Fibroblast of the aortic adventitia (primary cell): ENCODE results near the gene SLC11A1. TPM values are rescaled to one million over a fixed set of nuclear protein-coding genes. Genes with fewer than 3 reads are reported as not detected.

Source experiments
- DNase-seq: peaks from one replicate; pipeline ENCODE4 v3.0.0-alpha.2; 2010; ENCODE audit warnings: low read depth
- H3K4me3 ChIP-seq: 2 replicates; pipeline ENCODE4 v1.5.1; 2011; ENCODE audit warnings: low read depth, mild to moderate bottlenecking, control low read depth, low read length, moderate library complexity
- total RNA-seq: library from RNA; depleted of rRNA; stranded (reverse); fragments of >200 nt; gene quantifications from 2 replicates; pipeline ENCODE4 v1.2.3, GENCODE V29; 2012; ENCODE audit warnings: low replicate concordance
- TF ChIP-seq, protein P1 (sequence below): IDR thresholded peaks from 2 replicates; pipeline ENCODE4 v1.5.1; 2011; ENCODE audit warnings: mild to moderate bottlenecking, low read length, control low read depth, inconsistent platforms; ENCODE audit not compliant: insufficient read depth

SLC11A1 gene, protein sequence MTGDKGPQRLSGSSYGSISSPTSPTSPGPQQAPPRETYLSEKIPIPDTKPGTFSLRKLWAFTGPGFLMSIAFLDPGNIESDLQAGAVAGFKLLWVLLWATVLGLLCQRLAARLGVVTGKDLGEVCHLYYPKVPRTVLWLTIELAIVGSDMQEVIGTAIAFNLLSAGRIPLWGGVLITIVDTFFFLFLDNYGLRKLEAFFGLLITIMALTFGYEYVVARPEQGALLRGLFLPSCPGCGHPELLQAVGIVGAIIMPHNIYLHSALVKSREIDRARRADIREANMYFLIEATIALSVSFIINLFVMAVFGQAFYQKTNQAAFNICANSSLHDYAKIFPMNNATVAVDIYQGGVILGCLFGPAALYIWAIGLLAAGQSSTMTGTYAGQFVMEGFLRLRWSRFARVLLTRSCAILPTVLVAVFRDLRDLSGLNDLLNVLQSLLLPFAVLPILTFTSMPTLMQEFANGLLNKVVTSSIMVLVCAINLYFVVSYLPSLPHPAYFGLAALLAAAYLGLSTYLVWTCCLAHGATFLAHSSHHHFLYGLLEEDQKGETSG
- 0.09 and 0.33 TPM in 2 replicates for total RNA-seq

DNA sequence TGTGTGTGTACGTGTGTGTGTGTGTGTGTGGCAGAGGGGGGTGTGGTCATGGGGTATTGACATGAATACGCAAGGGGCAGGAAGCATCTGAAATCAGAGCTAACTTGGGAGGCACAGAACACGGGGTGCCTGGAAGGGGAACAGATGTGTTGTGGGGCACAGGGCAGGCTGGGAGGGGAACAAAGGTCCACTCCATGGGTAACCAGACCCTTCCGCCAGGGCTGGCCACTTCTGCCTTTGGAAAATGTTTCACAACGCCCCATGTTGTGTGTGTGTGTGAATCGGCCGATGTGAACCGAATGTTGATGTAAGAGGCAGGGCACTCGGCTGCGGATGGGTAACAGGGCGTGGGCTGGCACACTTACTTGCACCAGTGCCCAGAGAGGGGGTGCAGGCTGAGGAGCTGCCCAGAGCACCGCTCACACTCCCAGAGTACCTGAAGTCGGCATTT lies at the start of gene SLC11A1:
Gene SLC11A1 (plus strand): TSS at position 358 of the 451 bp plus-strand sequence. CDS start 96 bp downstream, outside the sequence.
- TF ChIP-seq, protein P1, sequence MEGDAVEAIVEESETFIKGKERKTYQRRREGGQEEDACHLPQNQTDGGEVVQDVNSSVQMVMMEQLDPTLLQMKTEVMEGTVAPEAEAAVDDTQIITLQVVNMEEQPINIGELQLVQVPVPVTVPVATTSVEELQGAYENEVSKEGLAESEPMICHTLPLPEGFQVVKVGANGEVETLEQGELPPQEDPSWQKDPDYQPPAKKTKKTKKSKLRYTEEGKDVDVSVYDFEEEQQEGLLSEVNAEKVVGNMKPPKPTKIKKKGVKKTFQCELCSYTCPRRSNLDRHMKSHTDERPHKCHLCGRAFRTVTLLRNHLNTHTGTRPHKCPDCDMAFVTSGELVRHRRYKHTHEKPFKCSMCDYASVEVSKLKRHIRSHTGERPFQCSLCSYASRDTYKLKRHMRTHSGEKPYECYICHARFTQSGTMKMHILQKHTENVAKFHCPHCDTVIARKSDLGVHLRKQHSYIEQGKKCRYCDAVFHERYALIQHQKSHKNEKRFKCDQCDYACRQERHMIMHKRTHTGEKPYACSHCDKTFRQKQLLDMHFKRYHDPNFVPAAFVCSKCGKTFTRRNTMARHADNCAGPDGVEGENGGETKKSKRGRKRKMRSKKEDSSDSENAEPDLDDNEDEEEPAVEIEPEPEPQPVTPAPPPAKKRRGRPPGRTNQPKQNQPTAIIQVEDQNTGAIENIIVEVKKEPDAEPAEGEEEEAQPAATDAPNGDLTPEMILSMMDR = no peak

DNA sequence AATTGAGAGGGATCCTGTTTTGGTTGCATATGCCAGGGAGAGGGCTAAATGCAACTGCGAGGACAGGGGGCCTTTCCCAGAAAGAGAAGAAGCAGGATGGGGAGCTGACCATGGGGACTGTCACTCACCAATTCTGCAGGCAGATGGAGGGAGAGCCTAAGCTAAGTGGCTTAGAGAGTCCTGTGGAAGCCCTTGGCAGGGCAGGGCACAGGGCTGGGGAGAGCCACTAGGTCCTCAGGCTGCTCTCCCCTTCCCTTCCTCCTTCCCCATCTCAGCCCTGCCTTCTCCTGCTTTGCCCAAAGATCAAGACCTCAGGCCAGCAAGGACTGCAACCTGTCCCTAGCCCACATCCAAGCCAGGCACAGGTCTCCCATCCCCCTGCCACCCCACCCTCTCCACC lies 49.8 kb upstream of the SLC11A1 start:
- no peak for DNase-seq
- H3K4me3 ChIP-seq = no peak overlapping the region
- TF ChIP-seq, protein P1 = no peak

More for the DNA sequence above, at the start of gene SLC11A1:
- no peak within 1 kb of the TSS for H3K4me3 ChIP-seq
- no peak for DNase-seq

DNA sequence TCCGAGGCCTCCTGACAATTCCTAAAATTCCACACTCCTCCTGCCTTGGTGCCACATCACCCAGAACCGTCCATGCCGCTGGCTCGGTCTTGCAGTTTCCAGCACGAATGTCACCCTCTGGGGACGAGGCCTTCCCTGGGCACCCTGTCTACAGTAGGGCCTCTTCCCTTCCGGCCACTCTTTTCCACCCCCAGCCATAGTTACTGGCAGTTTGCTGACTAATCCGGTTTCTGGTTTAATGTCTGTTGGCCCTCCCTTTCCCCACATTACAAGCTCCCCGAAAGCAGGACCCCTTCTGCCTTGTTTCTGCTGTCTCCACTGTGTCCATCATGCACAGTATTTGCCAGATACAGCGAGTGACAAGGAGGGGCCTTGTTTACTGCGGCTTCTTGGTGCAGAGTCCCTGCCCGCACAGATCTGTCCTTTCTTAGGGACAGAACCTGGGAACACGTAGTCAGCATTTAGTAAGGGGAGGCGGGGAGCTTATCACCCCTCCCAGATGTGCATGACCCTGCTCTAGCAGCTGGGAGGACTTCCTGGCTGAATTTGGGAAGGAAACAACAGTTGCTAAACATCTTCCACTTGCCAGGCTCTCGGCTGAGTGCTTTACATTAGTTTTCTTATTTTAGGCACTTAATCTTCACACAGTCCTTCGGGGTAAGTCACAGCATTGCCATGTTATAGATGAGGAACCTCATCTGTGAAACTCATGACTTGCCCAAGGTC lies 49.0 kb upstream of the SLC11A1 start:
- TF ChIP-seq, protein P1 = no peak
- DNase-seq = no peak
- H3K4me3 ChIP-seq = no peak overlapping the region

DNA sequence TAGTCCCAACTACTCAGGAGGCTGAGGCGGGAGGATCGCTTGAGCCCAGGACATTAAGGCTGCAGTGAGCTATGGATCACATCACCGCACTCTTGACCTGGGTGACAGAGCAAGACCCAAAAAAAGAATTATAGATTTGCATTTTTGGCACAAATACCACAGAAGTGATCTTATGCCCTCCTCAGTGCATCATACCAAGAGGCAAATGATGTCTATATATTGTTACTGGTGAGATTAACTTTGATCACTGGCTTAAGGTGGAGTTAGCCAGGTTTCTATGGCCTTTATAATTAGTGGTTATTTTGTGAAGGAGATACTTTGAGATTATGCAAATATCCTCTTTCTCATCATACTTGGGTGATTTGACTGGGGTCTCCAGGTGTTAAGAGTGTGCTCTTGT lies 47.5 kb upstream of the SLC11A1 start:
- no peak overlapping the region for H3K4me3 ChIP-seq
- TF ChIP-seq, protein P1 = no peak
- DNase-seq = no peak

DNA sequence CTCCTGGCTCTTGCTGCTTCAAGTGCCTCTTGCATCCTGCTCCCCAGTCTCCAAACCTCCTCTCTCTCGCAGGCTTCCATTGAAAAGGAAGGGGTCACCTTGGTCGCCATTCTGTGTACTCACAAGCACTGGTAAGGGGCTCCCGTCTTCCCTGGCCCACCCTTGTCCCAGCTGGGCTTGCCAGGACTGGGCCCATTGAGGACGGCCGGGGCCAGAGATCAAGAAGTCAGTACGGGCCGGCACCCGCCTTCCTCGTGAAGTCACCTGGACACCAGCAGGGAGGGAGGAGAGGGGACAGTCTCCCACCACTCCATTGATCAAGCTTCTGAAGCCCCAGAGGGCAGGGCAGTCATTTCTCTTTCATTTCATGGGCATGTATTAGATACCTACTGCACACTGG lies 41.4 kb upstream of the SLC11A1 start:
- H3K4me3 ChIP-seq = no peak overlapping the region
- DNase-seq = no peak
- TF ChIP-seq, protein P1 = no peak

DNA sequence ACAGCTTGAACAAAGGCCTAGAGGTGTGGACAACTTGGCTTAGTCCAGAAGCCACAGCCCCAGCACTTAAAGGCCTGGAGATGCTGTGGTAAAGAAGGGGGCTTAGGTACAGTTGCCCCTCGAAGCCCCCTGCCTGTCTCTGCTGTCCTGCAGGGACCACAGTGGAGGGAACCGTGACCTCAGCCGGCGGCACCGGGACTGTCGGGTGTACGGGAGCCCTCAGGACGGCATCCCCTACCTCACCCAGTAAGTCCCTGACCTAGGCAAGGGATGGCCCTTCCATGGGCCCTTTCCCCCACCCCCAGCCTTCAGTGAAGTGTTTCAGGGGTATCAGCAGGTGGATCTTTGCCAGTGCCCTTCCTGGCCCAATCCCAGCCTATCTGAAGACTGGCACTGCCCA lies 40.7 kb upstream of the SLC11A1 start:
- DNase-seq = no peak
- H3K4me3 ChIP-seq = no peak overlapping the region
- TF ChIP-seq, protein P1 = no peak
